ENCODE results near the gene CCNG1.

DNA sequence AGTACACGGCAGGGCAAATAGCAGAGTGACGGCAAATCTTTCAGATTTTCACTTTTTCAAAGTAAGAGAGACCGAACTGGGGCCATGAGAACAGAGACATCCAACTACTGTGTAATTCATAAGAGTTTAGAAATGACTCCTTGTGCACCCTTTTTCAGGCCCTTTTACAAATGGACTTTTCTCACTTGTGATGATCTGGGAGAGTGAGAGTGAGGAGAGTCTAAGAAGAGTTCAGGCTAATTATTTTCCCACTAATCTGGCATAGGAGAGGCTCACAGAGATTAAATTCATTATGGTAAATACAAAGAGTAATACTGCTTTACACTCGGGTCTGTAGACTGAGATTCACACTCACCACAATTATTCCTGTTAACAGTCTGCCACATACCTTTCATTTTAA lies 880 bp upstream of the CCNG1 start:
- TF ChIP-seq POLR2A (IDR thresholded peaks at IDR 0.05; ENCODE audit: low read depth, low read length) (no peak), POLR2AphosphoS5 (IDR thresholded peaks at IDR 0.05; ENCODE audit: low read depth, low read length) (no peak)

Measured in GM12891 (cell line).